GM13977 (cell line): ENCODE results near the gene ESRRG.

Experiments
- DNase-seq: peaks from one replicate; pipeline ENCODE4 v3.0.0; 2012; ENCODE audit warnings: low spot score
- in situ Hi-C: fragments of 300-500 bp; cut with MboI; formaldehyde crosslinking; loops from one replicate; pipeline ENCODE4 v1.12.0; 2022; ENCODE audit warnings: low sequenced_read_pairs, low pct_unique_long_range_greater_than_20kb, mixed read lengths, inconsistent platforms; ENCODE audit not compliant: unreplicated experiment
- TF ChIP-seq, protein P1 (sequence below): IDR thresholded peaks from 2 replicates; pipeline ENCODE4 v1.5.1; 2012; ENCODE audit warnings: mild to moderate bottlenecking, control low read depth; ENCODE audit not compliant: insufficient read depth; ENCODE audit errors: extremely low read depth, missing control alignments

The ESRRG gene

GRCh38 chr1:216651826-216652418 lies 71.3 kb downstream of the ESRRG start:
- TF ChIP-seq, protein P1, sequence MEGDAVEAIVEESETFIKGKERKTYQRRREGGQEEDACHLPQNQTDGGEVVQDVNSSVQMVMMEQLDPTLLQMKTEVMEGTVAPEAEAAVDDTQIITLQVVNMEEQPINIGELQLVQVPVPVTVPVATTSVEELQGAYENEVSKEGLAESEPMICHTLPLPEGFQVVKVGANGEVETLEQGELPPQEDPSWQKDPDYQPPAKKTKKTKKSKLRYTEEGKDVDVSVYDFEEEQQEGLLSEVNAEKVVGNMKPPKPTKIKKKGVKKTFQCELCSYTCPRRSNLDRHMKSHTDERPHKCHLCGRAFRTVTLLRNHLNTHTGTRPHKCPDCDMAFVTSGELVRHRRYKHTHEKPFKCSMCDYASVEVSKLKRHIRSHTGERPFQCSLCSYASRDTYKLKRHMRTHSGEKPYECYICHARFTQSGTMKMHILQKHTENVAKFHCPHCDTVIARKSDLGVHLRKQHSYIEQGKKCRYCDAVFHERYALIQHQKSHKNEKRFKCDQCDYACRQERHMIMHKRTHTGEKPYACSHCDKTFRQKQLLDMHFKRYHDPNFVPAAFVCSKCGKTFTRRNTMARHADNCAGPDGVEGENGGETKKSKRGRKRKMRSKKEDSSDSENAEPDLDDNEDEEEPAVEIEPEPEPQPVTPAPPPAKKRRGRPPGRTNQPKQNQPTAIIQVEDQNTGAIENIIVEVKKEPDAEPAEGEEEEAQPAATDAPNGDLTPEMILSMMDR: no peak
- DNase-seq: no peak
- in situ Hi-C loops: no loop called here

DNA sequence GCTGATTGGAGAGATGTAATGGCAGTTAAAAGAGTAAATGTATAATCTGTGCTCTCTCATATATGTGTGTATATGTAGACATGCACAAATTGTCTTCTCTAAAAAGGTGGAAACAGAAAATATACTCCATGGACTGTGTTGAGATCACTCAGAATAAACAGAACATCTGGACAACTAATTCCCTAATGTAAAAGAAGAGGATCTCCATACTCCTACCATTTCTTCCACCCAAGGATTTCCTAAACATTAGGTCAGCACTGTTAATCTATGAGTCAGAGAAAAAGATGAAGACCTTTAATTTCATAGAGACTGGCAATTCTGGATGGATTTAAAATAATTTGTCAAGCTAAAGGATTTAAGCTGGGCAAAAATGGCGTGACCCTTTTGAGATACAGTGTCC lies 80.1 kb downstream of the ESRRG start:
- TF ChIP-seq, protein P1: no peak
- DNase-seq: no peak
- in situ Hi-C loops: no loop called here

DNA sequence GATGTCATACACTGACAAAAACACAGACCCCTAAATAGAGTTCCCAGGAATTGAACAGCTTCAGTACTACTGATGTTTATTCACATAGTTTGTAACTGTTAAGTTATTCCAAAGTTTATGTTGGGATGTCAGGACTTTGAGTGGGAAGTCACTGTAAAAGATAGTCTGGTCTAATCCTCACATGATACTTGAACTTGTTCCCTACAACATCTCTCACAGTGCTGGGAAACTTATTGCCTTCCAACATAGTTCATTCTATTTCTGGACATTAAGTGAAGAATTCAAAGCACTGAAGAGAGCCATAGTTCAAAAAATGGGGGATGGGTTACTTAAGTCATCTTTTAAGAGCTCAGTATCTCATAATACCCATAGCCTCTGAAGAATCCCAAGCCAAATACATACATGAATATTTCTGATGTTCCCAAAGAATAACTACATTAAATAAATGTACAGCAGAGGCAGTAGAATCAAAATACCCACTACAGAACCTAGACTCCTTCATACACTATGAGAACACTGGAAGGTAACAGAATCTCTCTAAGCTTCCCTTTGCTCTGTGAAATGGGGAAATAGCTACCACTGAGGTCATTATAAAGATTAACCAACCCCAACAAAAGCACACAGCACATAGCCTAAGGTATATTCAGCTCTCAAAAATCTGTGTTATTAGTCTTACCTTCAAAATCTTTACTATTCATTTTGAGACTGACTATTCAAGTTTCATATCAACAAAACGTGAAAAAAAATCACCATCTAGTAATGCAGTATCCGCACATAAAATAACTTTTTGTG lies 81.4 kb downstream of the ESRRG start:
- in situ Hi-C loops: no loop called here
- DNase-seq: no peak
- TF ChIP-seq, protein P1: no peak

DNA sequence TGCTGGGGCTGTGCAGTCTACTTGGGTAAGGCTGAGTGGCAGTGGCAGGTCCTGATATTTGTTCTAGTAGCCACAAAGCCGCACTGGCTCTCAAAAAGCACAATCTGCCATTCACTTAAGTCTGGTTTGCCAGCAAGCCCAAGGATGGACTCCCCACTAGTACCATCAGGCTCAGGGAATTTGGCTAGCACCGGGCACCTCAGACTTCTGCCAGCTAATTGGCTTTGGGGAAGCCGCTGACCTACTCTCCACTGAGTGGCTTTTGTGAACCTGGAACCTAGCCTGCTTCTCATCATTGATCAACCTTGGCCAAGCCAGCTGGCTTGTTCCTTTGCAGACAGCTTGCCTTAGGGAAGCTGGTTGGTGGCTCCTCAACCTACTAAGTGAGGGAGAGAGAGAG lies 83.1 kb downstream of the ESRRG start:
- in situ Hi-C loops: no loop called here
- TF ChIP-seq, protein P1: no peak
- no peak for DNase-seq

GRCh38 chr1:216632980-216633379 lies 90.2 kb downstream of the ESRRG start:
- TF ChIP-seq, protein P1: no peak
- in situ Hi-C loops: no loop called here
- DNase-seq: no peak

GRCh38 chr1:216630532-216630931 lies 92.7 kb downstream of the ESRRG start:
- in situ Hi-C loops: no loop called here
- no peak for DNase-seq
- TF ChIP-seq, protein P1: no peak
